ENCODE data around the gene DAZ3. TPM values are rescaled to one million over a fixed set of nuclear protein-coding genes. Genes with fewer than 3 reads are reported as not detected.
"Not testable (repeated sequence)": the region's sequence is repeated elsewhere in the genome, so short reads cannot be mapped to it uniquely, and the experiment has no call there.

Gene DAZ3
- not detected for total RNA-seq
- long read RNA-seq: 0 reads

GRCh38 chrY:24813293-24813692 lies at the start of gene DAZ3:
DAZ3 (minus strand) TSS chrY:24813393; CDS start chrY:24813185, 208 bp downstream.
- H3K4me1 ChIP-seq; H3K4me3 ChIP-seq; H3K9me3 ChIP-seq; DNase-seq; ATAC-seq; H3K27me3 ChIP-seq; H3K36me3 ChIP-seq; H3K27ac ChIP-seq; intact Hi-C loops (cut with DNase I): not testable (repeated sequence)

GRCh38 chrY:24833619-24834018 lies 20.4 kb upstream of the DAZ3 start, which contains the start of gene DAZ4:
DAZ4 (plus strand) TSS chrY:24833919; CDS start chrY:24834127, 208 bp downstream.
- ATAC-seq; H3K36me3 ChIP-seq; H3K4me1 ChIP-seq; H3K4me3 ChIP-seq; H3K9me3 ChIP-seq; DNase-seq; H3K27ac ChIP-seq; H3K27me3 ChIP-seq; intact Hi-C loops (cut with DNase I): not testable (repeated sequence)

GRCh38 chrY:24825069-24825468 lies 11.9 kb upstream of the DAZ3 start:
- H3K27me3 ChIP-seq; DNase-seq; H3K9me3 ChIP-seq; H3K4me3 ChIP-seq; H3K27ac ChIP-seq; ATAC-seq; intact Hi-C loops (cut with DNase I); H3K36me3 ChIP-seq; H3K4me1 ChIP-seq: not testable (repeated sequence)

GRCh38 chrY:24824184-24824879 lies 11.1 kb upstream of the DAZ3 start:
- H3K9me3 ChIP-seq; intact Hi-C loops (cut with DNase I); DNase-seq; H3K4me3 ChIP-seq; H3K4me1 ChIP-seq; H3K27ac ChIP-seq; ATAC-seq; H3K36me3 ChIP-seq; H3K27me3 ChIP-seq: not testable (repeated sequence)

DNA sequence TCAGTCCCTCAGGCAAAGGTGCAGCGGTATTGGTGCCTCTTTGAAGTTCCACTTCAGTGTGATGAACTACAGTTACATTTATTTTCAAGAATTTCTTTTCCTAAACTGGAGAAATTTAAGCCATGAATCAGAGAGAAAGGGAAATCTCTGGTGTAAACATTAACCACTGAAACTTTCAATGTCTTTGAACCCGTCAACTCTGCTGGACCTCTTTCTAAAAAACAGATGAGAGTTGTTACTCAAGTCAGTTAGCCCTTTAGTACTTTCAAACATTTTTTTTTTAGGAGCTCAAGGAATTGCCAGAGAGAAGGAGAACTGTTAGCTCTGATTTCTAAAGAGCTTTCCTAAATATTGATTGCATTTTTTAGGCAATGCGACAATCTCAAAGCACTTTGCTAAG lies 8.6 kb upstream of the DAZ3 start:
- ATAC-seq; intact Hi-C loops (cut with DNase I); H3K4me1 ChIP-seq; H3K9me3 ChIP-seq; H3K27me3 ChIP-seq; H3K27ac ChIP-seq; H3K4me3 ChIP-seq; DNase-seq; H3K36me3 ChIP-seq: not testable (repeated sequence)

Other genes starting within 250 kb of the DAZ3 start
- gene BPY2B, start 195.4 kb downstream of the DAZ3 start, total RNA-seq: not detected
- not detected for gene DAZ4, start 20.5 kb upstream of the DAZ3 start, total RNA-seq
- gene BPY2C, start 238.7 kb upstream of the DAZ3 start, total RNA-seq: not detected